GM12878 (cell line): ENCODE data around the gene OLFML3. TPM values are rescaled to one million over a fixed set of nuclear protein-coding genes. Genes with fewer than 3 reads are reported as not detected.
"Not testable (repeated sequence)": the region's sequence is repeated elsewhere in the genome, so short reads cannot be mapped to it uniquely, and the experiment has no call there.

ENCODE experiments used
- ATAC-seq: fragments of 200-7000 bp; cut with Tn5 transposase; 3 replicates; pipeline ENCODE4 v1.9.1; 2020; ENCODE audit warnings: mild to moderate bottlenecking, moderate library complexity
- BruUV-seq: library from RNA; stranded (reverse); fragments of 400-500 nt; replicated peaks from 2 replicates; lab custom pipeline; 2021; lab: Mats Ljungman, UMichigan
- CTCF ChIA-PET: fragments of 300-600 bp; sonication (Branson Sonifier 250); formaldehyde crosslinking; extraction: SDS; loops from one replicate; lab custom pipeline; 2021; ENCODE audit warnings: inconsistent platforms; lab: Yijun Ruan, JAX
- POLR2A ChIA-PET: fragments of 350-600 bp; formaldehyde crosslinking; extraction: SDS; loops from one replicate; lab custom pipeline; 2021; ENCODE audit warnings: inconsistent platforms; lab: Charles Lee
- RAD21 ChIA-PET: fragments of 300-600 bp; sonication (Branson Sonifier 250); formaldehyde crosslinking; loops from one replicate; lab custom pipeline; 2023; ENCODE audit warnings: antibody characterized with exemption; ENCODE audit not compliant: unreplicated experiment; lab: Charles Lee
- SMC1A ChIA-PET: fragments of 300-600 bp; sonication (Branson Sonifier 250); formaldehyde crosslinking; loops from one replicate; lab custom pipeline; 2023; ENCODE audit not compliant: unreplicated experiment, uncharacterized antibody; lab: Charles Lee
- DNase-seq: peaks from one replicate; pipeline ENCODE4 v3.0.0-alpha.2; 2011; ENCODE audit warnings: low read depth, low spot score
- FAIRE-seq: peaks from 3 replicates; lab custom pipeline; 2011; peaks lifted over from hg19 to GRCh38; lab: Jason Lieb, UNC
- H2AFZ ChIP-seq: 2 replicates; pipeline ENCODE4 v1.6.0; 2011; ENCODE audit warnings: low read depth, low read length, control low read depth; ENCODE audit not compliant: control insufficient read depth
- H3K27ac ChIP-seq: 2 replicates; pipeline ENCODE4 v1.5.1; 2011; ENCODE audit warnings: control low read depth; ENCODE audit not compliant: control insufficient read depth, insufficient read depth
- H3K27me3 ChIP-seq, 2 experiments: replicated peaks in 1 of 2; 2 replicates each; pipeline versions ENCODE4 v1.6.0 to v1.6.1; 2011; ENCODE audit warnings: low read length in 1 of 2; ENCODE audit not compliant: control insufficient read depth in 2 of 2, insufficient read depth in 2 of 2
- H3K36me3 ChIP-seq, 2 experiments: 2 replicates each; pipeline ENCODE4 v1.5.1; 2011; ENCODE audit warnings: low read length in 1 of 2; ENCODE audit not compliant: control insufficient read depth in 2 of 2, insufficient read depth in 2 of 2
- H3K4me1 ChIP-seq: 2 replicates; pipeline ENCODE4 v1.6.1; 2011; ENCODE audit warnings: mild to moderate bottlenecking, low read length, moderate library complexity, mixed read lengths; ENCODE audit not compliant: control insufficient read depth, insufficient read depth
- H3K4me2 ChIP-seq: 2 replicates; pipeline ENCODE4 v1.6.0; 2011; ENCODE audit warnings: control low read depth; ENCODE audit not compliant: control insufficient read depth, insufficient read depth
- H3K4me3 ChIP-seq: fragments of 200-600 bp; sonication (generic); 2 replicates; pipeline ENCODE4 v1.5.1; 2016
- H3K79me2 ChIP-seq: 2 replicates; pipeline ENCODE4 v1.6.0; 2011; ENCODE audit warnings: low read length; ENCODE audit not compliant: control insufficient read depth, insufficient read depth
- H3K9ac ChIP-seq: 2 replicates; pipeline ENCODE4 v1.8.0; 2011; ENCODE audit warnings: low read length, control low read depth, mixed read lengths; ENCODE audit not compliant: control insufficient read depth, insufficient read depth
- H3K9me3 ChIP-seq: replicated peaks from 3 replicates; pipeline ENCODE4 v1.5.1; 2011; ENCODE audit warnings: mild to moderate bottlenecking, low read length; ENCODE audit not compliant: control insufficient read depth, insufficient read depth
- H4K20me1 ChIP-seq: 2 replicates; pipeline ENCODE4 v1.6.0; 2011; ENCODE audit not compliant: control insufficient read depth, insufficient read depth
- ASH2L ChIP-seq: fragments of 300-600, 200-600 bp; sonication (generic); IDR thresholded peaks from 2 replicates; pipeline ENCODE4 v1.6.1; 2017; ENCODE audit warnings: low read depth, mild to moderate bottlenecking, borderline replicate concordance
- ATF2 ChIP-seq: IDR thresholded peaks from 2 replicates; pipeline ENCODE4 v1.6.1; 2012; ENCODE audit warnings: low read length, inconsistent platforms
- BCL11A ChIP-seq: IDR thresholded peaks from 2 replicates; pipeline ENCODE4 v1.6.1; 2011; ENCODE audit warnings: low read depth, low read length
- CHD1 ChIP-seq: IDR thresholded peaks from 2 replicates; pipeline ENCODE4 v1.6.1; 2012; ENCODE audit warnings: low read depth, low read length, improper control_type of control experiment
- EGR1 ChIP-seq, 2 experiments: IDR thresholded peaks; 1 replicate in 1 of 2; 2 replicates in 1 of 2; pipeline ENCODE4 v1.6.1; 2011 to 2012; ENCODE audit warnings: low read depth in 2 of 2, low read length in 2 of 2, borderline replicate concordance in 1 of 2, mild to moderate bottlenecking in 1 of 2, moderate library complexity in 1 of 2
- ELK1 ChIP-seq: IDR thresholded peaks from 2 replicates; pipeline ENCODE4 v1.6.1; 2012; ENCODE audit warnings: low read depth, low read length, improper control_type of control experiment
- FOXM1 ChIP-seq: IDR thresholded peaks from 2 replicates; pipeline ENCODE4 v1.6.1; 2012; ENCODE audit warnings: low read depth, mild to moderate bottlenecking, inconsistent platforms, low read length, moderate library complexity
- HDGF ChIP-seq: fragments of 450-650 bp; IDR thresholded peaks from 2 replicates; pipeline ENCODE4 v1.6.1; 2016; ENCODE audit warnings: antibody characterized with exemption
- NFXL1 ChIP-seq: fragments of 450-650 bp; IDR thresholded peaks from 2 replicates; pipeline ENCODE4 v1.6.1; 2017; ENCODE audit warnings: antibody characterized with exemption, mild to moderate bottlenecking, borderline replicate concordance
- PML ChIP-seq: IDR thresholded peaks from 2 replicates; pipeline ENCODE4 v1.6.1; 2012; ENCODE audit warnings: low read length, inconsistent platforms
- RBBP5 ChIP-seq: fragments of 200-600 bp; sonication (generic); conservative IDR thresholded peaks from 2 replicates; pipeline ENCODE4 v1.6.1; 2016
- SMAD1 ChIP-seq: fragments of 450-650 bp; IDR thresholded peaks from 2 replicates; pipeline ENCODE4 v1.6.1; 2018; ENCODE audit warnings: mild to moderate bottlenecking, low read depth; ENCODE audit not compliant: partially characterized antibody
- SPI1 ChIP-seq: IDR thresholded peaks from 2 replicates; pipeline ENCODE4 v1.6.1; 2011; ENCODE audit warnings: low read depth, mild to moderate bottlenecking, low read length, moderate library complexity, borderline replicate concordance; ENCODE audit not compliant: insufficient read depth
- ZNF24 ChIP-seq: fragments of 450-650 bp; IDR thresholded peaks from 2 replicates; pipeline ENCODE4 v1.6.1; 2017; ENCODE audit warnings: antibody characterized with exemption, mild to moderate bottlenecking
- WGBS: methylation state at CpG from one replicate; pipeline ENCODE4 v1.1.6; 2016; ENCODE audit warnings: low lambda C conversion rate; ENCODE audit not compliant: insufficient replicate concordance, insufficient coverage; ENCODE audit errors: missing lambda C conversion rate; 5-methylcytosine and 5-hydroxymethylcytosine counted together
- in situ Hi-C: fragments of 300-500 bp; cut with MboI; formaldehyde crosslinking; loops from 9 replicates; pipeline ENCODE4 v1.14.3; 2018; ENCODE audit warnings: mixed read lengths
- intact Hi-C: fragments of 100-400 bp; cut with micrococcal nuclease; formaldehyde crosslinking; loops from one replicate; pipeline ENCODE4 v1.14.2; 2022; ENCODE audit not compliant: unreplicated experiment
- polyA plus RNA-seq, 11 experiments: library from polyadenylated mRNA; depleted of rRNA in 4 of 11; unstranded in 6 of 11; stranded (reverse) in 5 of 11; fragments of >200 nt; fragmentation: Nextera tagmentation in 4 of 11; fragmentation: Illumina TruSeq in 1 of 11; extraction: Ambion mirVana in 4 of 11; extraction: Trizol in 1 of 11; gene quantifications; 1 replicate in 1 of 11; 2 replicates in 10 of 11; pipeline versions ENCODE4 v1.2.1 to v1.2.3, GENCODE V29; 2011 to 2016; ENCODE audit warnings: inconsistent platforms in 2 of 11, missing spikeins in 2 of 11, low read depth in 1 of 11
- total RNA-seq, 4 experiments: library from RNA; depleted of rRNA in 3 of 4; stranded (reverse); fragments of >200 nt in 3 of 4; fragmentation: Illumina TruSeq in 1 of 4; extraction: Trizol in 1 of 4; gene quantifications; 2 replicates each; pipeline versions ENCODE4 v1.2.1 to v1.2.3, GENCODE V29; 2013 to 2021
- TF ChIP-seq, protein P1 (sequence below): fragments of 150-350 bp; IDR thresholded peaks from 2 replicates; pipeline ENCODE4 v1.6.1; 2014; ENCODE audit warnings: mild to moderate bottlenecking, low read depth, low read length

OLFML3 gene
- total and polyA plus RNA-seq, 10 of the 15 experiments (the other 5 are each of a cell fraction or from before 2014, with no cell fraction given): 0.03 TPM; not detected in 9

- H3K9me3 ChIP-seq, DNase-seq, POLR2A ChIA-PET, H3K4me3 ChIP-seq, SMC1A ChIA-PET, RAD21 ChIA-PET, intact Hi-C loops, H3K36me3 ChIP-seq, H3K9ac ChIP-seq, H3K27me3 ChIP-seq, H3K79me2 ChIP-seq, H4K20me1 ChIP-seq, BruUV-seq, H3K4me1 ChIP-seq, H3K27ac ChIP-seq, in situ Hi-C loops, ATAC-seq, FAIRE-seq, H3K4me2 ChIP-seq, H2AFZ ChIP-seq: not testable (repeated sequence)
- WGBS: 34% methylated on average over 3 of the region's 3 CpGs
- CTCF ChIA-PET: interaction anchor here (1.0 kb wide), 1 partner anchor 41 kb away, joined by 4 read pairs; no protein-coding TSS in a partner anchor
These were observed 40.5 kb downstream of the OLFML3 start for GRCh38 chr1:114019724-114020123.

- no peaks in the 10 kb centered on the region for H3K36me3 ChIP-seq
- ChIA-PET RAD21 (no interaction called here), CTCF (interaction anchor here (0.5 to 0.6 kb wide), 2 partner anchors 60 to 196 kb away, joined by 3 to 4 read pairs; no protein-coding TSS in a partner anchor), SMC1A (no interaction called here), POLR2A (no interaction called here)
- no peaks in the 10 kb centered on the region for H3K4me1 ChIP-seq
- H3K4me3 ChIP-seq: no peak overlapping the region
- H4K20me1 ChIP-seq: no peaks in the 10 kb centered on the region
- DNase-seq (no peak), ATAC-seq (no peak), FAIRE-seq (no peak)
- H3K9me3 ChIP-seq: no peaks in the 10 kb centered on the region; the same call in 2 of the 3 replicates
- in situ Hi-C loops: no loop called here
- intact Hi-C loops: no loop called here
- BruUV-seq: no TSS peak
- no peak overlapping the region for H3K4me2 ChIP-seq
- no peak overlapping the region for H3K27ac ChIP-seq
- no peaks in the 10 kb centered on the region; a peak in 2 of 4 replicates for H3K27me3 ChIP-seq
- no peak overlapping the region for H3K9ac ChIP-seq
- WGBS: 46% methylated on average over 4 of the region's 4 CpGs
- no peak overlapping the region for H2AFZ ChIP-seq
- no peaks in the 10 kb centered on the region for H3K79me2 ChIP-seq
- TF ChIP-seq ELK1: no peak
- no peak for TF ChIP-seq ASH2L
- no peak for TF ChIP-seq EGR1 (IDR thresholded peaks at IDR 0.05; ENCODE audit: borderline replicate concordance in 1 of 2, low read depth in 2 of 2, low read length in 2 of 2)
- no peak for TF ChIP-seq SMAD1
- no peak for TF ChIP-seq SPI1
- TF ChIP-seq HDGF: no peak
- TF ChIP-seq ZNF24: no peak
- TF ChIP-seq, protein P1, sequence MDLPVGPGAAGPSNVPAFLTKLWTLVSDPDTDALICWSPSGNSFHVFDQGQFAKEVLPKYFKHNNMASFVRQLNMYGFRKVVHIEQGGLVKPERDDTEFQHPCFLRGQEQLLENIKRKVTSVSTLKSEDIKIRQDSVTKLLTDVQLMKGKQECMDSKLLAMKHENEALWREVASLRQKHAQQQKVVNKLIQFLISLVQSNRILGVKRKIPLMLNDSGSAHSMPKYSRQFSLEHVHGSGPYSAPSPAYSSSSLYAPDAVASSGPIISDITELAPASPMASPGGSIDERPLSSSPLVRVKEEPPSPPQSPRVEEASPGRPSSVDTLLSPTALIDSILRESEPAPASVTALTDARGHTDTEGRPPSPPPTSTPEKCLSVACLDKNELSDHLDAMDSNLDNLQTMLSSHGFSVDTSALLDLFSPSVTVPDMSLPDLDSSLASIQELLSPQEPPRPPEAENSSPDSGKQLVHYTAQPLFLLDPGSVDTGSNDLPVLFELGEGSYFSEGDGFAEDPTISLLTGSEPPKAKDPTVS: no peak
- no peak for TF ChIP-seq PML
- TF ChIP-seq BCL11A: no peak
- no peak for TF ChIP-seq FOXM1
- no peak for TF ChIP-seq ATF2
- TF ChIP-seq NFXL1: no peak
- TF ChIP-seq CHD1: no peak
- no peak for TF ChIP-seq RBBP5
These were observed 42.4 kb downstream of the OLFML3 start for GRCh38 chr1:114021665-114022099.
